Mesenchymal stem cell (in vitro differentiated cells and primary cell): ENCODE measurements around the gene CD274.

ENCODE experiments used
- DNase-seq: peaks from one replicate; pipeline ENCODE4 v3.0.0-alpha.2; 2013
- H2AFZ ChIP-seq: one replicate; pipeline ENCODE4 v1.6.1; 2013; ENCODE audit warnings: low read depth, mild to moderate bottlenecking, control low read depth, inconsistent platforms, low read length, moderate library complexity
- H2AK5ac ChIP-seq: 2 replicates; pipeline ENCODE4 v1.6.1; 2013; ENCODE audit warnings: low read length, moderate library complexity, mild to moderate bottlenecking, inconsistent platforms; ENCODE audit not compliant: severe bottlenecking
- H2BK120ac ChIP-seq: one replicate; pipeline ENCODE4 v1.6.1; 2013; ENCODE audit warnings: low read depth, mild to moderate bottlenecking, inconsistent platforms, low read length, moderate library complexity
- H2BK12ac ChIP-seq, 2 experiments: one replicate each; pipeline ENCODE4 v1.6.1; 2013; ENCODE audit warnings: inconsistent platforms in 2 of 2, low read length in 2 of 2, mild to moderate bottlenecking in 2 of 2, moderate library complexity in 2 of 2, control low read depth in 1 of 2
- H2BK15ac ChIP-seq: one replicate; pipeline ENCODE4 v1.6.1; 2013; ENCODE audit warnings: mild to moderate bottlenecking, low read depth, inconsistent platforms; ENCODE audit not compliant: poor library complexity, severe bottlenecking
- H2BK5ac ChIP-seq: 2 replicates; pipeline ENCODE4 v1.6.1; 2013; ENCODE audit warnings: low read depth, mild to moderate bottlenecking, low read length, control low read depth, inconsistent platforms; ENCODE audit not compliant: poor library complexity, severe bottlenecking
- H3K14ac ChIP-seq, 2 experiments: one replicate each; pipeline ENCODE4 v1.6.1; 2013; ENCODE audit warnings: inconsistent platforms in 2 of 2, low read length in 2 of 2, control low read depth in 1 of 2, mild to moderate bottlenecking in 1 of 2, moderate library complexity in 1 of 2
- H3K18ac ChIP-seq, 2 experiments: one replicate each; pipeline ENCODE4 v1.6.1; 2013; ENCODE audit warnings: inconsistent platforms in 2 of 2, low read length in 2 of 2, control low read depth in 1 of 2, low read depth in 1 of 2, mild to moderate bottlenecking in 1 of 2
- H3K23ac ChIP-seq, 2 experiments: one replicate each; pipeline ENCODE4 v1.6.1; 2013; ENCODE audit warnings: inconsistent platforms in 2 of 2, low read length in 2 of 2, mild to moderate bottlenecking in 2 of 2, moderate library complexity in 2 of 2, control low read depth in 1 of 2
- H3K27ac ChIP-seq: 2 replicates; pipeline ENCODE4 v1.5.1; 2013; ENCODE audit warnings: mild to moderate bottlenecking, moderate library complexity, low read length, control low read depth, inconsistent platforms; ENCODE audit not compliant: poor library complexity, severe bottlenecking
- H3K27me3 ChIP-seq, 2 experiments: 2 replicates each; pipeline versions ENCODE4 v1.6.1 to v1.7.0; 2013; ENCODE audit warnings: low read length in 2 of 2, mild to moderate bottlenecking in 2 of 2, moderate library complexity in 2 of 2, control low read depth in 1 of 2, inconsistent platforms in 1 of 2; ENCODE audit not compliant: control insufficient read depth in 1 of 2, insufficient read depth in 1 of 2
- H3K36me3 ChIP-seq, 2 experiments: 2 replicates each; pipeline versions ENCODE4 v1.6.1 to v1.7.0; 2013; ENCODE audit warnings: low read length in 2 of 2, control low read depth in 1 of 2, inconsistent platforms in 1 of 2, low read depth in 1 of 2, mild to moderate bottlenecking in 1 of 2; ENCODE audit not compliant: insufficient read depth in 2 of 2, control insufficient read depth in 1 of 2
- H3K4ac ChIP-seq, 2 experiments: one replicate each; pipeline ENCODE4 v1.6.1; 2013; ENCODE audit warnings: inconsistent platforms in 2 of 2, low read length in 2 of 2, mild to moderate bottlenecking in 2 of 2, moderate library complexity in 2 of 2, control low read depth in 1 of 2, low read depth in 1 of 2
- H3K4me1 ChIP-seq: 2 replicates; pipeline ENCODE4 v1.6.1; 2013; ENCODE audit warnings: low read depth, low read length, control low read depth; ENCODE audit not compliant: control insufficient read depth, insufficient read depth
- H3K4me2 ChIP-seq: 2 replicates; pipeline ENCODE4 v1.6.1; 2013; ENCODE audit warnings: low read length, mild to moderate bottlenecking, inconsistent platforms; ENCODE audit not compliant: poor library complexity, severe bottlenecking
- H3K4me3 ChIP-seq, 2 experiments: 2 replicates each; pipeline versions ENCODE4 v1.5.1 to v1.7.0; 2013; ENCODE audit warnings: low read length in 2 of 2, mild to moderate bottlenecking in 2 of 2, control low read depth in 1 of 2, low read depth in 1 of 2; ENCODE audit not compliant: insufficient read depth in 1 of 2
- H3K79me1 ChIP-seq: replicated peaks from 2 replicates; pipeline ENCODE4 v1.6.1; 2013; ENCODE audit warnings: mild to moderate bottlenecking, control low read depth, low read length, inconsistent platforms; ENCODE audit not compliant: poor library complexity, severe bottlenecking
- H3K9ac ChIP-seq: 2 replicates; pipeline ENCODE4 v1.7.0; 2013; ENCODE audit warnings: mild to moderate bottlenecking, low read length, moderate library complexity
- H3K9me3 ChIP-seq: 2 replicates; pipeline ENCODE4 v1.7.0; 2013; ENCODE audit warnings: mild to moderate bottlenecking, low read length; ENCODE audit not compliant: control insufficient read depth
- H4K8ac ChIP-seq: one replicate; pipeline ENCODE4 v1.6.1; 2013; ENCODE audit warnings: inconsistent platforms, mild to moderate bottlenecking, low read length, moderate library complexity
- H4K91ac ChIP-seq: one replicate; pipeline ENCODE4 v1.6.1; 2013; ENCODE audit warnings: mild to moderate bottlenecking, low read length, inconsistent platforms
- WGBS: methylation state at CpG from one replicate; pipeline ENCODE4 v1.1.7; 2013; ENCODE audit warnings: mixed read lengths; 5-methylcytosine and 5-hydroxymethylcytosine counted together

Gene CD274

DNA sequence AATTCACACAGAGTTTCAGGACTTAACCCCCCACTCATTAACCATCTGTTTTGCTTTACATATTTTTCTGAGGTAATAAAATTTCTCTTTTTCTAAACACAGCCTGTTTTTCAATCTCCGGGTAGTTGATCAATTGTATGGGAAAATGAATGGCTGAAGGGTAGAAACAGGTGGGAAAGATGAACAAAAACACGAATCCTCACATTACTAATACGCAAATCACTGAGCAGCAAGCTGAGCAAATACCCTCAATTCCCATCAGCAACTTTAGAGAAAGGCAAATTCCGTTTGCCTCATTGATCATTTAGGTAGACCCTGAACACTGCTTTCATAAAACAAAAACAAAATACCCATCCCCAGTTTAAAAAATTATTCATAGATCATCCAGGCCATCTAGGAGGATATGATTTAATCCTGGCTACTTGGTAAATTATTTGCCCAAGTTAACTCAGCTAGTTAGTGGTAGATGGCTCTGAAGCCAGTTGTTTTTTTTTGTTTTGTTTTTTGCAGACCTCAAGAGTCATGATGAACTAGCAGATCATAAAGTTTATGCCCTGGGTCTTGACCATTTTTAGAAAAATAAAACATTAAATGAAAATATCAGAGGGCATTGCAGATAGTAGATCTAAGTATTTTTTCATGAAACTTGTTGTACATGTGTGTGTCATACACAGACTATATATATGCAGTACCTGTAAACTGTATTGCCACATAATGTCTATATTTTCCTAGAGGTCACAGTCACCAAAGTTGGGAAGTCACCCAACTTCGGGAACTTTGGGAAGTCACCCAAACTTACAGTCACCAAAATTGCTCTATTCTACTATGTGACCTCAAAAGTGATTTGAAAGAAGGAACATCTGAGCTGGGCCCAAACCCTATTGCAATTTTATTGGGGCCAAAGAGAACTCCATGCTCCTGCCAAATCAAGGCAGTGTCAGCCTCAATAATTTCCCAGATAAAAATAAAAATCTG is 1.6 kb upstream of the CD274 start:
- 97% methylated on average over 4 of the region's 5 CpGs for WGBS
- H3K4me3 ChIP-seq: peak overlapping the region in 1 of 2 experiments; percentile 84
- no peaks in the 10 kb centered on the region for H3K9me3 ChIP-seq
- peaks cover 3% of the 10 kb centered on the region for H3K4me1 ChIP-seq
- no peak overlapping the region for H3K4ac ChIP-seq
- H3K14ac ChIP-seq: no peak overlapping the region
- H2BK12ac ChIP-seq: no peak overlapping the region
- H3K9ac ChIP-seq: no peak overlapping the region
- no peaks in the 10 kb centered on the region for H3K36me3 ChIP-seq
- no peak overlapping the region for H2AK5ac ChIP-seq
- H4K91ac ChIP-seq: no peak overlapping the region
- H2BK15ac ChIP-seq: no peak overlapping the region
- no peak overlapping the region for H3K27ac ChIP-seq
- peaks cover 2% of the 10 kb centered on the region for H3K79me1 ChIP-seq
- no peak overlapping the region for H3K23ac ChIP-seq
- no peak for DNase-seq
- no peak overlapping the region for H3K18ac ChIP-seq
- no peak overlapping the region for H4K8ac ChIP-seq
- no peaks in the 10 kb centered on the region for H3K27me3 ChIP-seq
- no peak overlapping the region for H2BK120ac ChIP-seq
- no peak overlapping the region for H3K4me2 ChIP-seq
- no peak overlapping the region for H2BK5ac ChIP-seq
- H2AFZ ChIP-seq: no peak overlapping the region

- Histone ChIP-seq H3K27me3 (no peaks in the 10 kb centered on the region), H3K23ac (no peak overlapping the region), H3K4me2 (peak overlapping the region; percentile 70), H4K91ac (no peak overlapping the region), H2BK12ac (no peak overlapping the region), H2BK5ac (no peak overlapping the region), H2BK15ac (no peak overlapping the region), H3K79me1 (peaks cover 2% of the 10 kb centered on the region), H3K4me1 (peaks cover 3% of the 10 kb centered on the region), H2BK120ac (no peak overlapping the region), H3K14ac (no peak overlapping the region), H4K8ac (no peak overlapping the region), H2AFZ (no peak overlapping the region), H3K36me3 (no peaks in the 10 kb centered on the region), H3K27ac (peak overlapping the region; percentile 51), H2AK5ac (peak overlapping the region; percentile 35), H3K4ac (no peak overlapping the region), H3K9me3 (no peaks in the 10 kb centered on the region), H3K4me3 (peak overlapping the region in 1 of 2 experiments; percentile 84), H3K9ac (peak overlapping the region; percentile 91), H3K18ac (no peak overlapping the region)
- 80% methylated on average over 11 of the region's 15 CpGs for WGBS
- DNase-seq: no peak
Observed at GRCh38 chr9:5449521-5450358, 602 bp upstream of the CD274 start.

DNA sequence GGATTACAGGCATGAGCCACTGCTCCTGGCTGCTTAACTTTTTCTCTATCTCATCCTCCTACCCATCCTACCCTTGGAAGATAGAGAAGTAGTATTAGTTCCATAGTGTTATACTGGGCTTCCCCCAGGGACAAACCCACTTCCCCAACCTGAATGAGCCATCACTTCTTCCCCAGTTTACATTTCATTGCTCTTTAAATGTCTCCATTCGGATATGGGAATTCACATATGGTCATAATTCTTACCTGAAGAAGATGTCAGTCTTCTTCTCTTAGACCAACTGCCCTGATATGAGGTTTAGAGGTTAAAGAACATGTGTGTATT is 1.9 kb downstream of the CD274 start:
- Histone ChIP-seq H3K23ac (no peak overlapping the region), H3K27ac (no peak overlapping the region), H3K4me2 (no peak overlapping the region), H3K4me3 (no peak overlapping the region), H3K14ac (no peak overlapping the region), H2BK12ac (no peak overlapping the region), H4K8ac (no peak overlapping the region), H2AFZ (no peak overlapping the region), H3K4ac (no peak overlapping the region), H3K27me3 (no peaks in the 10 kb centered on the region), H3K9me3 (no peaks in the 10 kb centered on the region), H3K4me1 (peaks cover 2% of the 10 kb centered on the region), H2BK120ac (no peak overlapping the region), H3K9ac (no peak overlapping the region), H4K91ac (no peak overlapping the region), H2AK5ac (no peak overlapping the region), H2BK15ac (no peak overlapping the region), H3K79me1 (peaks cover 2% of the 10 kb centered on the region), H2BK5ac (no peak overlapping the region), H3K18ac (no peak overlapping the region), H3K36me3 (no peaks in the 10 kb centered on the region)
- WGBS: no CpG with 5 or more reads among the region's 1 CpG
- no peak for DNase-seq

DNA sequence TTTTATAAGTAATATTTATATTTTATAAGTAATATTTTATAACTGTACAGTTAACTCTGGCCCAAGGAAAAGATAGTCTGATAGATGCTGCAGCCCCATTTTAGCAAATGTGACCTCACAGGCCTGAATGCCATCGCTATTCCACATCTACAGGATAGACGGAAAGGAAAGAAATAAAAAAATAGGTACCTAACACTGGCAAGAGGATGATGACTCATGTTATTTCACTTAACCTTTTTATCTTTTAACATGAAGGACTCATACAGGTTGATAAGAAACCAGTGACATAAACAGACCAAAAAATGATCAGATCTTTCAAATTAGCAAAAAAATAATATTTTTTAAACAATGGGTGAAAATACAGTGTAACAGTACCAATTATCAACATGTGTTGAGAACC is 2.7 kb downstream of the CD274 start:
- H3K27ac ChIP-seq: no peak overlapping the region
- H3K4ac ChIP-seq: no peak overlapping the region
- H2BK120ac ChIP-seq: no peak overlapping the region
- H3K18ac ChIP-seq: no peak overlapping the region
- no peak overlapping the region for H2AK5ac ChIP-seq
- H2BK5ac ChIP-seq: no peak overlapping the region
- no CpG with 5 or more reads among the region's 2 CpGs for WGBS
- DNase-seq: no peak
- H2AFZ ChIP-seq: no peak overlapping the region
- H3K4me1 ChIP-seq: peaks cover 2% of the 10 kb centered on the region
- H2BK15ac ChIP-seq: no peak overlapping the region
- no peaks in the 10 kb centered on the region for H3K27me3 ChIP-seq
- H3K9ac ChIP-seq: no peak overlapping the region
- H3K36me3 ChIP-seq: no peaks in the 10 kb centered on the region
- no peak overlapping the region for H3K23ac ChIP-seq
- no peak overlapping the region for H3K14ac ChIP-seq
- H2BK12ac ChIP-seq: no peak overlapping the region
- H3K79me1 ChIP-seq: peaks cover 2% of the 10 kb centered on the region
- H4K91ac ChIP-seq: no peak overlapping the region
- H3K4me3 ChIP-seq: no peak overlapping the region
- no peak overlapping the region for H4K8ac ChIP-seq
- no peak overlapping the region for H3K4me2 ChIP-seq
- no peaks in the 10 kb centered on the region for H3K9me3 ChIP-seq
